Thyroid gland (tissue), 4 donors: Measurements from ENCODE around the gene KCP. TPM values are rescaled to one million over a fixed set of nuclear protein-coding genes. Genes with fewer than 3 reads are reported as not detected.

ENCODE experiments used
- DNase-seq, 2 donors: peaks; one replicate each; pipeline ENCODE4 v3.0.0-alpha.2; 2019
- H3K27ac ChIP-seq, 3 donors: fragments of 200-600 bp; sonication (generic); 1 replicate in 2 of 3; 2 replicates in 1 of 3; pipeline ENCODE4 v1.5.1; 2016 to 2019; ENCODE audit warnings: mild to moderate bottlenecking in 1 of 3, moderate library complexity in 1 of 3
- H3K27me3 ChIP-seq: fragments of 200-600 bp; sonication (generic); one replicate; pipeline ENCODE4 v1.5.1; 2019
- H3K36me3 ChIP-seq, 2 donors: fragments of 200-600 bp; sonication (generic); one replicate each; pipeline ENCODE4 v1.5.1; 2016 to 2019
- H3K4me1 ChIP-seq, 2 donors: fragments of 200-600 bp; sonication (generic); one replicate each; pipeline ENCODE4 v1.5.1; 2017 to 2019
- H3K4me3 ChIP-seq, 3 donors: fragments of 200-600 bp; sonication (generic); replicated peaks in 1 of 3; 1 replicate in 2 of 3; 2 replicates in 1 of 3; pipeline ENCODE4 v1.5.1; 2016; ENCODE audit warnings: mild to moderate bottlenecking in 1 of 3
- H3K9me3 ChIP-seq: fragments of 200-600 bp; sonication (generic); one replicate; pipeline ENCODE4 v1.5.1; 2017
- POLR2A ChIP-seq, 2 donors: fragments of 450-650 bp; IDR thresholded peaks; one replicate each; pipeline ENCODE4 v1.6.1; 2017; ENCODE audit warnings: antibody characterized with exemption in 2 of 2, mild to moderate bottlenecking in 2 of 2, moderate library complexity in 1 of 2
- WGBS, 2 donors: methylation state at CpG; one replicate each; pipeline ENCODE4 v1.1.5; 2017; 5-methylcytosine and 5-hydroxymethylcytosine counted together
- intact Hi-C: fragments of 100-400 bp; cut with DNase I; formaldehyde crosslinking; loops from one replicate; pipeline ENCODE4 v1.15.1; 2023
- total RNA-seq, 4 donors: library from RNA; depleted of rRNA; stranded (reverse); fragments of >200 nt; gene quantifications; one replicate each; pipeline ENCODE4 v1.2.3, GENCODE V29; 2016
- TF ChIP-seq, protein P1 (sequence below), 6 experiments: fragments of 200-600 bp in 3 of 6; fragments of 450-650 bp in 3 of 6; sonication (generic) in 3 of 6; IDR thresholded peaks; one replicate each; pipeline ENCODE4 v1.5.1; 2016 to 2019; ENCODE audit warnings: antibody characterized with exemption in 6 of 6, mild to moderate bottlenecking in 2 of 6, inconsistent platforms in 1 of 6, moderate library complexity in 1 of 6

Gene KCP
- total RNA-seq, 4 donors from 2014 or later: 0.27 to 0.93 (median 0.61) TPM

DNA sequence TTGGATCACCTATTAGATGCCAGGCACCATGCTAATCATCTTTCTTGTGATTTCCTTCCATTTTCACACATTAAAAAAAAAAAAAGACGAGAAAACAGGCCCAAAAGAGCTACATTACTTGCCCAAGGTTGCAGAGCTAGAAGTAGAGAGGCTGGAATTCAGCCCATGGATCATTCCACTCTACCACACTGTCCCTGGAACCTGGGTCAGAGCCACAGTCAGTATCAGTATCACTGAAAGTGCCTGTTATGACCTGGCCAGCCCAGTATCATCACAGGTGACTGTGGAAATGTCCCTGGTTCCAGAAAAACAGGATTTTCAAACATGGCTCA, 83.6 kb downstream of the KCP start:
- intact Hi-C loops: no loop called here
- Histone ChIP-seq H3K27me3 (no peaks in the 10 kb centered on the region), H3K36me3 (no peaks in the 10 kb centered on the region), H3K27ac (no peak overlapping the region), H3K9me3 (no peaks in the 10 kb centered on the region), H3K4me3 (no peak overlapping the region), H3K4me1 (peaks cover 0 to 23% of the 10 kb centered on the region in 2 donors)
- DNase-seq: no peak
- TF ChIP-seq POLR2A (IDR thresholded peaks at IDR 0.05): no peak
- TF ChIP-seq, protein P1, sequence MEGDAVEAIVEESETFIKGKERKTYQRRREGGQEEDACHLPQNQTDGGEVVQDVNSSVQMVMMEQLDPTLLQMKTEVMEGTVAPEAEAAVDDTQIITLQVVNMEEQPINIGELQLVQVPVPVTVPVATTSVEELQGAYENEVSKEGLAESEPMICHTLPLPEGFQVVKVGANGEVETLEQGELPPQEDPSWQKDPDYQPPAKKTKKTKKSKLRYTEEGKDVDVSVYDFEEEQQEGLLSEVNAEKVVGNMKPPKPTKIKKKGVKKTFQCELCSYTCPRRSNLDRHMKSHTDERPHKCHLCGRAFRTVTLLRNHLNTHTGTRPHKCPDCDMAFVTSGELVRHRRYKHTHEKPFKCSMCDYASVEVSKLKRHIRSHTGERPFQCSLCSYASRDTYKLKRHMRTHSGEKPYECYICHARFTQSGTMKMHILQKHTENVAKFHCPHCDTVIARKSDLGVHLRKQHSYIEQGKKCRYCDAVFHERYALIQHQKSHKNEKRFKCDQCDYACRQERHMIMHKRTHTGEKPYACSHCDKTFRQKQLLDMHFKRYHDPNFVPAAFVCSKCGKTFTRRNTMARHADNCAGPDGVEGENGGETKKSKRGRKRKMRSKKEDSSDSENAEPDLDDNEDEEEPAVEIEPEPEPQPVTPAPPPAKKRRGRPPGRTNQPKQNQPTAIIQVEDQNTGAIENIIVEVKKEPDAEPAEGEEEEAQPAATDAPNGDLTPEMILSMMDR (IDR thresholded peaks at IDR 0.05): no peak
- 81 to 94% methylated on average over 1 of the region's 1 CpG for WGBS, 2 donors

Other genes starting within 250 kb of the KCP start
- 1 to 10 TPM; 1.0 to 1.9 (median 1.6) TPM for gene GARIN1A, start 238.4 kb downstream of the KCP start, total RNA-seq
- gene CALU, start 171.3 kb downstream of the KCP start, total RNA-seq: 100 to 1,000 TPM; 115 to 143 (median 132) TPM
- gene OPN1SW, start 134.9 kb downstream of the KCP start, total RNA-seq: not detected
- 1 to 10 TPM; 4.4 to 4.9 (median 4.6) TPM for gene CCDC136, start 118.7 kb downstream of the KCP start, total RNA-seq
- gene FLNC, start 80.3 kb downstream of the KCP start, total RNA-seq: 10 to 100 TPM in 2 of 4 donors, 1 to 10 TPM in 2; 5.7 to 12.6 (median 9.3) TPM
- gene ATP6V1F, start 47.9 kb downstream of the KCP start, total RNA-seq: 100 to 1,000 TPM in 1 of 4 donors, 10 to 100 TPM in 3; 49.6 to 109 (median 86.6) TPM
- gene IRF5, start 27.2 kb upstream of the KCP start, total RNA-seq: 1 to 10 TPM; 3.7 to 6.0 (median 4.9) TPM
- 10 to 100 TPM; 46.1 to 56.2 (median 51.8) TPM for gene TNPO3, start 144.4 kb upstream of the KCP start, total RNA-seq
- 10 to 100 TPM in 2 of 4 donors, 1 to 10 TPM in 2; 5.0 to 20.4 (median 10.4) TPM for gene TSPAN33, start 234.0 kb upstream of the KCP start, total RNA-seq